Stimulated activated CD8-positive, alpha-beta memory T cell treated with anti-CD3 and anti-CD28 coated beads, Interleukin-7, amount 100 ng/mL, for 1 hour (primary cell): ENCODE data around the gene MECR.
"Not testable (repeated sequence)": the region's sequence is repeated elsewhere in the genome, so short reads cannot be mapped to it uniquely, and the experiment has no call there.

Experiments used
- DNase-seq, 2 donors: peaks; one replicate each; pipeline ENCODE4 v3.0.0-alpha.2; 2020; ENCODE audit warnings: low read depth in 2 of 2

The MECR gene

DNA sequence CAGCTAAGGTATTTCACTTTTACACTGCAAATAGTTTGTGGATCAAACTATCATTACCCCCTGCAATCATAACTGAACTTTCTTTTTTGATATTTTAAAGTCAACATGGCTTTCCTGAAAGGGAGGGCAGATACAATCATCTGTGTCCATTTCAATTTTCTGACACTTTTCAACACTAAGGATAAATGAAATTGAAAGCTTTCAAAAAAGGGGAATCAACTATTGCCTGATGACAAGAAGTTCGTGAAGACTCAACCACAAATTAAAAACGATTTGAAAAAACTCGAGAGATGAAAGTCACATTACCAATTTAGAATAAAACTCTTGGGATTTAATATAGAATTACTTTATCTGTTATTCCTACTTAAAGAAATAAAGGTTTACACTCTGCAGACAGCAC is 60.8 kb downstream of the MECR start:
- no peak for DNase-seq

DNA sequence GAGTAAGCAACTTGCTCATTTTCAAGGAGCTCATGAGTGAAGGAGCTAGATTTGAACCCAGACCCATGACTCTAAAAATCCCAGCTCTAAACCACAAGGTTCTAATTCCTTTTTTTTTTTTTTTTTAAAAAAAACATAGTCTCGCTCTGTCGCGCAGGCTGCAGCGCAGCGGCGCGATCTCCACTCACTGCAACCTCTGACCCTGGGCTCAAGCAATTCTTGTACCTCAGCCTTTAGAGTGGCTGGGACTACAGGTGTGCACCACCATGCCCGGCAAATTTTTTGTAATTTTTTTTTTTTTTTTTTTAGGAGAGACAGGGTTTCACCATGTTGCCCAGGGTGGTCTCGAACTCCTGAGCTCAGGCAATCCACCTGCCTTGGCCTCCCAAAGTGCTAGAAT is 62.8 kb downstream of the MECR start:
- no peak for DNase-seq

DNA sequence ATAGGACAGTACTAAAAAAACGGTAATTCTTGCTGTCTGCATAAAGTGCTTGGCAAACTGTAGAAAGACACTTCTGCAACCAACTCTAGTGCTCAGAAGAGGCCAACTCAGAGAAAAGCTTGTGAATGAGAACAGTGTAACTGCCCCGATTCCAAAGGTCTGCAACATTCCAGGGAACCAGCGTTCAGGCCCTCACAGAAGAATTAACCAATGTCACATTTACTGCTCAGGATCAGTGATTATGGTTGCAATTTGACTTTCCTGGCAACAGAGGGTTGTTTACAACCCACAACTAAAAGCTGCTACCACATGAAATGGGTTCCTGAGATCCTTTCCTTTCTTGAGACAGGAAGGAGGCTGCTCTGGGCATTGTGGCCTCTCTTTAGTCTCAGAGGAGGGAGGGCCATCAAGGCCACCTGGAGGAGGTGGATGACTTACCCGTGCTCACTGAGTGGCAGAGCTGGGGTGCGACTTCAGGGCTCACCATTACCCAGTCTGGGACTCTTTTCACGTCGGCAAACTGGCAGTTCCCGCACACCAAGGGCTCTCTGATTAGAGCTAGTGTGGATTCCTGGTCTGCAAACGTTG is 64.3 kb downstream of the MECR start:
- no peak for DNase-seq

DNA sequence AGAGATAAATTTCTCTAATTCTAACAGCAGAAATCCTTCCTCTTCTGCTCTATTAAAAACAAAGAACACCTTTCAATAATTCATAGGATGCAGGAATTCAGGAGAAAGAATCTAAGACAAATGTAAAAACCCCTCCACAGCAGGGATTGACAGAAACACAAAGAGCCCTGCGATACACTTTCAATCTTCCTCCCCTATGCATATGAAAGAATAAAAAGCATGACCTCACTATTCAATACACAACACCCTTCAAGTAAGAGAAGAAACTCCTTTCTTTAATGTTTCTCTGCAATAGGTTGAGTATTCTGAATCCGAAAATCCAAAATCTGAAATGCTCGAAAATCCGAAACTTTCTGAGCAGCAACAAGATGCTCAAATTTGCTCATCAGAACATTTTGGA is 66.1 kb downstream of the MECR start:
- DNase-seq: no peak

DNA sequence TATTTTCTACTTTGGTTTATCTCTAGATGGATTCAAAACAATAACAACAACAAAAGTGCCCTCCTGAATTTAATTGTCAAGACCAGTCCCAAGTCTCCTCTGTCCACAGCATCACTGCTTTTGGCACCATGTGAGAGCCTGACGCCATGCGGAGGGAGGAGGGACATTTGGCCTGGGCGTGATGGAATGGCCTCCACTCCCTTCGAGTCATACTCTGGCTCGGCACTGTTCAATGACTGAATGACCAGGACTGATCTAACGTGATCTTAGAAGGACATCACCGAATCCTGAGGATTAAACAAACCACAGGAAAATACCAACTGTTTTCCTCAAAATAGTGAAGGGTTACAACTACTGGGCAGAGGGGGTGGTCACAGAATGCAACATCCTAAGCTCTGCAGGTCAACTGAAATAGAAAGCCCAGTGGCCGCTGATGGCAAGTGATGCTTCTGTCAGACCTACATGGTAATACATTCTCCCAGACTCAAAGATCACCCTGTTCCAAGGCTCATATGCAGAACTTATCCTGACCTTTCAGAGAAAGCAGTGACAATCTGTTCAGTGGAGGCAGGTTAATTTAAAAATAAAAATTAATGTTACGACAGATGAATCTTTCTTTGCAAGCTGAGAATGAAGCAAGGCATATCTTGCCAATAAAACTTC is 68.1 kb downstream of the MECR start:
- no peak for DNase-seq

DNA sequence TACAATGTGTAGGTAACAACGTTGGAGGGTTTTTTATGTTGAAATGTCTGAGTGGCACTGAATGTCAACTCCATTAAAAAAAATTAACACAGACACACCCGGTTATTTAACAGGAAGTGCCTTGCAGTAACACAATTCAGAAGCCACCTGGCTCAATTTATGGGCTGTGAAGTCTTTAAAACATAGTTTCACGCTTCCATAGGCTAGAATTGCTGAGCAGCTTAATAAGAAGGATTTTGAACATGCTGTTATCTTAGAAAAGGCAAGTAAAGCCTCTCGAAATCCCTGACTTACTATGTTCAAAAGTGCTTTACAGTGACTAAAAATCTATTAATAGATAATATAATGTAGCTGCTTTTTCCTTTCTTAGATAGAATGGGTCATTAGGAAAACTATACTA is 68.7 kb downstream of the MECR start:
- no peak for DNase-seq

DNA sequence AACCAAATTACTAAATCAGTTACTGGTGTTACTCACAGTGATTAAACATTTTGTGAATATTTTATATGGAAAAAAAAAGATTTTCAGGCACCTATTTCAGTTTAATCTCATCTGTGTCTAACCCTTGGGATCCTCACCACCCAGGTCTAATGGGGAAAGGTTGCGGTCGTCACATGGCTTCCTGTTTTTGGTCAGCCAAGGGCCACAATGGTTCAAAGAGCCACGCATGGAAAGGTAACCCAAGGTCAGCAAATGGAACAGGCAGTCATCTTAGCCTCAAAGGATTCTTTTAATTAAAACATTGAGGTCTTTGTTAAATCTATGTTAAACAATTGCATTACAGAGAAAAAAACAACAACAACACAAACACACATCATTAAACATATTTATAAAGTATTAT is 71.0 kb downstream of the MECR start:
- no peak for DNase-seq

DNA sequence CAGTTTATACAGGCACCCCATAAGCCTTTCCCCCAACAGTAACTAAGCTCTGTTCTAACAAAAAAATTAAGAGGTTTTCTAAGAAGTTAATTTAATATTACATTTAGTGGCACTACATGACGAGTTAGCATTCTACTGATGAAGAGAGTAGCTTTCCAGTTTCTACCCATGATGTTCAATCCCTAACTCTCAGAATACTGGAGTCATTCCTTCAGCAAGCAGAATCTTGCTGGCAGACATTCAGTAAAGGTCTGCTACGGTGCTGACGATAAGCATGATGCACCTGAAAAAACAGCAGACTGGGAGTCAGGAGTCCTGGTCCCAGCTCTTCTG is 73.5 kb downstream of the MECR start:
- no peak for DNase-seq

DNA sequence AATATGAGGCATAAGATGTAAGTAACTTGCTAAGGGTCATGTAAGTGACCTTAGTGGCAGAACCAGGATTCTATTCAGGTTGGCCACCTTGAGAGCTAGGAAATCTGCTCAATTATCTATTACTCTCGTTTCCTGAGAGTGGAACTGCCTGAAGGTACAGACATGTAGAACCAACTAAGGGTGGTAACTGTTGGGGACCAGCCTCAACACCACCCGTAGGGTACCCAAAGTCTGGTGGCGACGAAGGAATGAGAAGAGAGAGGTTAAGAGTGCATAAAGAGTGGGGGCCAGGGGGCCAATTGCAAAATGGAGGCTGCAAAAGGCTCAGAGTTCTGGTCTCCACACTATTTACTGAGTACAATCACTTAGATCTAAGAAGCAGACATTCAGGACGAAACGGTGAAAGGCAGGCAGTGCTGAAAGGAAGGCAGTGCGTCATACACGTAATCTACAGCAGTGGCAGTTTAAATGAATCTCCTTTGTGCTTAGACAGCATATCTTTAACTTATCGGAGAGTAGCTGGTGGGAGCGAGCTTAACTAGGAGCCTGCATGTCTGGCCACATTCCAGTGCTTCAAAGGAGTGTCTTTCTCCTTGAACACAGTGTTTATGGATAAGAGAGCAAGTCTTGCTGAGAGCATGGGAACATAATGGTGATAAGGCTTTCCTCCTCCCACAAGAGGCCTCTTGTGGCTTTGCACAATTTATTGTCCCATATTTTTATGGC is 74.0 kb downstream of the MECR start:
- DNase-seq: no peak

DNA sequence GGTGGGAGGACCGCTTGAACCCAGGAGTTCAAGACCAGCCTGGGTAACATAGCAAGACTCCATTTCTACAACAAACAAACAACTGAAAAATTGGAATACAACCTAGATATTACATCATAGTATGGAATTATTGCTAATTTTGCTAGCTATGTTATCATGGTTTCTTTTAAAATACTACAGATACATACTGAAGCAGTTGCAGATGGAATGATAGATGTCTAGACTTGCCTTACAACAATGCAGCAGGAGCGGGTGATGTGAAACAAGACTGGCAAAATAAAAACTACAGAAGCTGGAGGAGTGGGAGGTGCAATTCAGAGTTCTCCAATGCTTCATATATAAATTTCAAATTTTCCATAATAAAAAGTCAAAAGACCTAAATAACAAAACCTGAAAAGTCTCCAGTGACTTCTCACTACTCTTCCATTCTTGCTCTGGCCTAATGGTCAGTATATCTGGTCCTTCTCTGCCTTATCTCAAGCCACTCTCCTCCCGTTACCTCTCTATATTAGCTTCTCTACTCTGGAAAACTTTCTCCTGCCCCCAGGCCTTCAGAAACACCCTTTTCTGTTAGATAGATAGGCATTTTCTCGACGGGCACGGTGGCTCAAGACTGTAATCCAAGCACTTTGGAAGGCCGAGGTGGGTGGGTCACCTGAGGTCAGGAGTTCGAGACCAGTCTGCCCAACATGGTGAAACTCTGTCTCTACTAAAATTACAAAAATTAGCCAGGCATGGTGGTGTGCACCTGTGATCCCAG is 78.5 kb downstream of the MECR start:
- no peak for DNase-seq

DNA sequence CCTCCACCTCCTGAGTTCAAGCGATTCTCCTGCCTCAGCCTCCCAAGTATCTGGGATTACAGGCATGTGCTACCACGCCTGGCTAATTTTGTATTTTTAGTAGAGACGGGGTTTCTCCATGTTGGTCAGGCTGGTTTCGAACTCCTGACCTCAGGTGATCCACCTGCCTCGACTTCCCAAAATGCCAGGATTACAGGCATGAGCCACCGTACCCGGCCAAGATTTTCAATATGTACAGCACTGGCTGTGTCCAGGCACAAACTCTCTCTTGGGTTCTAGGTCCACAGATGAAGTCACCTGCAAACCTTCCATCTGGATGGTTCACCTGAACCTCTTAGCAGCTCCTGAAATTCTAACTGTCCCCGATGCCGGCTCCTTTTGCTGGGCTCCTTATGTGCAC is 80.4 kb downstream of the MECR start:
- not testable (repeated sequence) for DNase-seq

DNA sequence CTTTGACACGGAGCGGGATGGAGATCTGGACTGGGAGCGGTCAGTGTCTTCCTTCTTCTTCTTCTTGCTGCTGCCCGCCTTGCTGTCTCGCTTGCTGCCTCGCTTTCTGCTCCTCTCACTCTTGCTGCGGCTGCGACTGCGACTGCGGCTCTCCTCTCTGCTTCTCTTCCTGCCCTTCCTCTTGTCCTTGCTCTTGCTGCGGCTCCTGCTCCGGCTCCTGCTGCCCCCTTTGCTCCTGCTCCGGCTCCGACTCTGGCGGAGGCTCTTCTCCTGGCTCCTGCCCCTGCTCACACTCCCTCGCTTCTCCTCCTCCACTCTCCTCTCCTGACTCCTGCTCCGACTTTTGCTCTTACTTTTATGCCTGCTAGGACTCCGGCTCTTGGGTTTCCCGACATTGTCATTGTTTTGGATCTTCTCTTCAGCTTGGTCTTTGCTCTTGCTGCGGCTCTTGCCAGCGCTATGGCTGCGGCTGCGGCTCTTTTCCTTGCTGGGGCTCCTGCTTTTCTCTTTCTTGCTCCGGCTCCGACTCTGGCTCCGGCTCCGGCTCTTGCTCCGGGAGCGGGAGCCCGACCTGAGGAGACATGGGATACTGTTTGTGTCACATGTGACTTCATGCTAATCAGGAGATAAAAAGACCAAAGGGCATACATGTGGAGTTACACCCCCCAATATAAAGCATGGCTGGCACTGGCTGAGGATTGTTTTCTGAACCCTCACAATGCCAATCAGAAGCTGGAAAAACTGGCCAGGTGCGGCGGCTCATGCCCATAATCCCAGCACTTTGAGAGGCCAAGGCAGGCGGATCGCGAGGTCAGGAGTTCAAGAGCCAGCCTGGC is 81.9 kb downstream of the MECR start:
- no peak for DNase-seq

DNA sequence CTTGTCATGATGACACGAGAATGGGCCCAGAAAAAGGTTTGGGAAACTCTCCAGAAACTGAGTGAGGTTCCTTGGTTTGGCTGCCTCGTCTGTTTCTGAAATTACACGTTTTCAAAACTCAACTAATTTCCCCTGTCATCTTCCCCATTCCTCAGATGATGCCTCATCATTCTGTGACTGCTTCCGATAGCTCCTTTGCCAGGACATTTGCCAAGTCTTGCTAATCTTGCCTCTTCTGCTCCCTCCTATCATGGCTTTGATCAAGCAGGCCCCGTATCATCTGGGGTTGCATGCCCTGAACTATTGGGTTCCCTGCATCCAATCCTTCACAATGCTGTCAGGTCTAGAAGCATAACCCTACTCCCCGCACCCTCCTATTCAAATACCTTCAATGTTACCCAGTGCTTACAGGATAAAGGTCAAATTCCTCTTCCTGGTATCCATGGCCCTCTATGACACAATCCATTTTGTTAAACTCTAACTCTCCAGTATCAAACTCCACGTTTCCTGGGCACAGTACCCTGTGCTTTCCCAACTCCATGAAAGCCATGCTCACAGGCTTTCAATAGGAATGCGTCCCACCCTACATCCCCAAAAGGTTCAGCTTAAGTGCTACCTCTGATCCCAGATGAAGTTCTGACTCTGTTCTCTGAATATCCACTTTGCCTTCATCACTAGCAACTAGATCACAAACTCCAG is 84.8 kb downstream of the MECR start:
- DNase-seq: no peak

DNA sequence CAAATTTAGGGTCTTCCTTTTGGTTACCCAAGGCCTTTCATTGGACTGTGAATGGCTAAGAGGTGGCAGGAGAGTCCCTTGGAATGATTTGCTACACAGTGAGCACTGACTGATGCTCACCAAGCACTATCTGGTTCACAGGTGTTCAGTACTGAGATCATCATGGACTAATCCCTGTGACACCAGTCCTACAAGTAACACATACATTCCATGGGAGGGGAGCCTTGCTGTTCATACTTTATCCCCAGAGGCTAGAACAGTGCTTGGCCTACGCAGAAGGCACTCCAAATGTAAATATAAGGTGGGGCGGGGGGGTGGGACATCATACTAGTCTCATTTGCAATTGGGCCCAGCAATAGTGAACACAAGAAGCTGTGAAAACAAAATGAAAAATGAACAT is 86.6 kb downstream of the MECR start:
- no peak for DNase-seq

DNA sequence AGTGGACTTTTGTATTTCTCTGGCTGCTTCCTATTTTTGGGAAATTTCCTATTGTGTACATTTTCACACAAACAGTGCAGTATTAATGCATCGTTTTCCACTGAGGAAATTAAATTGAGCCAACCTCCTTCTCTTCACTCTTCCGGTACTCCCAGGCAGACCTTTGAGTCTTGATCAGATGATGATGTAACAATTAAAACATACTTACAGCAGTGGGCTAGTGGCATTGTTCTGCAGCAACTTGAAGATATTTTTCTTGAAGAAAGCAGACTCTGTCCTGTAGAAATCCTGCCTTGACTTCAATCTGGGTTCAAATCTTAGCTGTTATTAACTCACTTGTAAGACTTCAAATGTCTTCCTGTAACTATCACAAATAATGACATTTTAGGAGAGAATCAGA is 88.0 kb downstream of the MECR start:
- DNase-seq: no peak
